PC-9 (cell line): Measurements from ENCODE around the gene CRYL1. TPM values are rescaled to one million over a fixed set of nuclear protein-coding genes. Genes with fewer than 3 reads are reported as not detected.

ENCODE experiments used
- BruUV-seq: library from RNA; stranded (reverse); fragments of 400-500 nt; replicated peaks from 2 replicates; lab custom pipeline; 2021; lab: Mats Ljungman, UMichigan
- CTCF ChIA-PET: fragments of 300-600 bp; sonication (Branson Sonifier 250); formaldehyde crosslinking; loops from one replicate; lab custom pipeline; 2022; ENCODE audit warnings: antibody characterized with exemption; lab: Charles Lee
- POLR2A ChIA-PET: fragments of 300-600 bp; sonication (Branson Sonifier 250); formaldehyde crosslinking; loops from one replicate; lab custom pipeline; 2022; ENCODE audit warnings: antibody characterized with exemption; ENCODE audit not compliant: unreplicated experiment; lab: Charles Lee
- DNase-seq, 2 experiments: peaks; one replicate each; pipeline versions ENCODE4 v3.0.0 to v3.0.0-alpha.2; 2015 to 2022; ENCODE audit warnings: mixed read lengths in 1 of 2
- H2AFZ ChIP-seq: fragments of 200-600 bp; sonication (generic); 2 replicates; pipeline ENCODE4 v1.8.1; 2017; ENCODE audit warnings: antibody characterized with exemption
- H3F3A ChIP-seq: fragments of 200-600 bp; sonication (generic); 2 replicates; pipeline ENCODE4 v1.8.1; 2017; ENCODE audit warnings: antibody characterized with exemption, mild to moderate bottlenecking, low read depth; ENCODE audit not compliant: insufficient read depth
- H3K27ac ChIP-seq: fragments of 200-600 bp; sonication (generic); 2 replicates; pipeline ENCODE4 v1.6.1; 2016; ENCODE audit warnings: mixed run types
- H3K27me3 ChIP-seq: fragments of 200-600 bp; sonication (generic); 2 replicates; pipeline ENCODE4 v1.6.1; 2016; ENCODE audit warnings: low read depth, mixed run types; ENCODE audit not compliant: insufficient read depth
- H3K36me3 ChIP-seq: fragments of 200-600 bp; sonication (generic); 2 replicates; pipeline ENCODE4 v1.6.1; 2016; ENCODE audit warnings: low read depth, mixed run types
- H3K4me1 ChIP-seq: fragments of 200-600 bp; sonication (generic); replicated peaks from 2 replicates; pipeline ENCODE4 v1.6.1; 2016; ENCODE audit warnings: mixed run types; ENCODE audit not compliant: insufficient read depth
- H3K4me2 ChIP-seq: fragments of 200-600 bp; sonication (generic); 2 replicates; pipeline ENCODE4 v1.6.1; 2017; ENCODE audit warnings: mixed run types
- H3K4me3 ChIP-seq: fragments of 200-600 bp; sonication (generic); 2 replicates; pipeline ENCODE4 v1.6.1; 2016; ENCODE audit warnings: mixed run types
- H3K79me2 ChIP-seq: fragments of 200-600 bp; sonication (generic); 2 replicates; pipeline ENCODE4 v1.6.1; 2017; ENCODE audit warnings: low read depth, mixed run types
- H3K9me2 ChIP-seq: fragments of 200-600 bp; sonication (generic); 2 replicates; pipeline ENCODE4 v1.8.1; 2017; ENCODE audit warnings: mild to moderate bottlenecking; ENCODE audit not compliant: insufficient read depth
- H3K9me3 ChIP-seq: fragments of 200-600 bp; sonication (generic); 2 replicates; pipeline ENCODE4 v1.8.1; 2016; ENCODE audit warnings: low read depth; ENCODE audit not compliant: insufficient read depth
- H4K20me1 ChIP-seq: fragments of 200-600 bp; sonication (generic); 2 replicates; pipeline ENCODE4 v1.8.1; 2017; ENCODE audit not compliant: insufficient read depth
- EZH2 ChIP-seq: fragments of 200-600 bp; sonication (generic); IDR thresholded peaks from 2 replicates; pipeline ENCODE4 v1.8.0; 2017; ENCODE audit warnings: antibody characterized with exemption, low read depth
- intact Hi-C: fragments of 100-400 bp; cut with micrococcal nuclease; formaldehyde crosslinking; loops from one replicate; pipeline ENCODE4 v1.10.0; 2022; ENCODE audit not compliant: unreplicated experiment
- total RNA-seq: library from RNA; stranded (reverse); gene quantifications from 2 replicates; pipeline ENCODE4 v1.2.3, GENCODE V29; 2021
- TF ChIP-seq, protein P1 (sequence below): fragments of 200-600 bp; sonication (generic); conservative IDR thresholded peaks from 2 replicates; pipeline ENCODE4 v1.6.1; 2017; ENCODE audit warnings: mixed run types, antibody characterized with exemption, mild to moderate bottlenecking, moderate library complexity

The CRYL1 gene
- total RNA-seq, 1 experiment from 2014 or later = 8.7 TPM

DNA sequence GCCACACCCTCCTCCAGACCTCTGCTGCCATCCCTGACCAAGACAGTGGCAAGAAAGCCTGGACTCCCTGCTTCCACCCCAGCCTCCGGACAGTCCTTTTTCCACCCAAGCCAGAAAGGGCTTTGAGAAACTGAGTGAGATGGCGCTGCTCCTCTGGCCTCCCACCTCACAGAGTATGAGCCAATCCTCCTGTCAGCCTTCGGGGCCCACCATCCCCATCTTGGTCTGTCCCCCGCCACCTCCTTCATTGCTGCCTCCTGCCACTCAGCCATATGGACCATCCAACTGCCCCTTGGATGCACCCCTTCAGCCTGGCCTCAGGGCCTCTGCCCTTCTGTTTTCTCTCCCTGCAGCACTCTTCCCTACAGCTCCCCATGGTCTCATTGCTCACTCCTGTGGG, 125.7 kb downstream of the CRYL1 start:
- H3K27me3 ChIP-seq = no peaks in the 10 kb centered on the region
- CTCF ChIA-PET = no interaction called here
- intact Hi-C loops = no loop called here
- BruUV-seq = no TSS peak
- H3K79me2 ChIP-seq = no peaks in the 10 kb centered on the region
- no peak overlapping the region for H3K27ac ChIP-seq
- H3K4me2 ChIP-seq = no peak overlapping the region
- H3K4me1 ChIP-seq = peaks cover 42% of the 10 kb centered on the region
- TF ChIP-seq EZH2 = no peak
- H2AFZ ChIP-seq = no peak overlapping the region
- DNase-seq = no peak
- H3K36me3 ChIP-seq = no peaks in the 10 kb centered on the region
- H3F3A ChIP-seq = peaks cover 20% of the 10 kb centered on the region
- no peak overlapping the region for H3K4me3 ChIP-seq
- POLR2A ChIA-PET = no interaction called here
- H3K9me2 ChIP-seq = no peaks in the 10 kb centered on the region
- no peaks in the 10 kb centered on the region; the same call in 1 of the 2 replicates for H3K9me3 ChIP-seq
- no peaks in the 10 kb centered on the region for H4K20me1 ChIP-seq

DNA sequence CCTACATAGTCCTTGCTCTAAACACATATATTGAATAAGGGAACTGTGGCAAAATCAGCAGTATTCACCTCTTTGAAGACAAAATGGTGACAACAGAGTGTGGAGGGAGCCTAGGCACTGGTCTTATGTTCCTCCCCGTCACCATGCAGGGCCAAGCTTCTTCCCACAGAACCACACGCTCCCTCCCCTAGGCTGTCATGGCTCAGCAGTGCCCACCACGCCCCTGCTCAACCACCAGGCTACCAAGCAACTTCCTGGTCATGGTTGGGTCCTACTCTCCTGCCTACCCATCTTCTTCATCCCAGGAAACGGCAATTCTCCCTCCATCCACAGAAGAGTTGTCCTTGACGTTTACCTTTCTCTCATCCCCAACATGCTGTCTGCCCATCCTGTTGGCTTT, 126.1 kb downstream of the CRYL1 start:
- Histone ChIP-seq H3K4me2 (no peak overlapping the region), H3K9me3 (no peaks in the 10 kb centered on the region; the same call in 1 of the 2 replicates), H3K27me3 (no peaks in the 10 kb centered on the region), H4K20me1 (no peaks in the 10 kb centered on the region), H3K36me3 (no peaks in the 10 kb centered on the region), H3K79me2 (no peaks in the 10 kb centered on the region), H3K27ac (no peak overlapping the region), H3K9me2 (no peaks in the 10 kb centered on the region), H3K4me3 (no peak overlapping the region), H3F3A (peaks cover 20% of the 10 kb centered on the region), H2AFZ (no peak overlapping the region), H3K4me1 (peaks cover 42% of the 10 kb centered on the region)
- BruUV-seq = no TSS peak
- TF ChIP-seq EZH2 = no peak
- TF ChIP-seq, protein P1, sequence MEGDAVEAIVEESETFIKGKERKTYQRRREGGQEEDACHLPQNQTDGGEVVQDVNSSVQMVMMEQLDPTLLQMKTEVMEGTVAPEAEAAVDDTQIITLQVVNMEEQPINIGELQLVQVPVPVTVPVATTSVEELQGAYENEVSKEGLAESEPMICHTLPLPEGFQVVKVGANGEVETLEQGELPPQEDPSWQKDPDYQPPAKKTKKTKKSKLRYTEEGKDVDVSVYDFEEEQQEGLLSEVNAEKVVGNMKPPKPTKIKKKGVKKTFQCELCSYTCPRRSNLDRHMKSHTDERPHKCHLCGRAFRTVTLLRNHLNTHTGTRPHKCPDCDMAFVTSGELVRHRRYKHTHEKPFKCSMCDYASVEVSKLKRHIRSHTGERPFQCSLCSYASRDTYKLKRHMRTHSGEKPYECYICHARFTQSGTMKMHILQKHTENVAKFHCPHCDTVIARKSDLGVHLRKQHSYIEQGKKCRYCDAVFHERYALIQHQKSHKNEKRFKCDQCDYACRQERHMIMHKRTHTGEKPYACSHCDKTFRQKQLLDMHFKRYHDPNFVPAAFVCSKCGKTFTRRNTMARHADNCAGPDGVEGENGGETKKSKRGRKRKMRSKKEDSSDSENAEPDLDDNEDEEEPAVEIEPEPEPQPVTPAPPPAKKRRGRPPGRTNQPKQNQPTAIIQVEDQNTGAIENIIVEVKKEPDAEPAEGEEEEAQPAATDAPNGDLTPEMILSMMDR = no peak
- intact Hi-C loops = no loop called here
- ChIA-PET POLR2A (no interaction called here), CTCF (no interaction called here)
- no peak for DNase-seq

DNA sequence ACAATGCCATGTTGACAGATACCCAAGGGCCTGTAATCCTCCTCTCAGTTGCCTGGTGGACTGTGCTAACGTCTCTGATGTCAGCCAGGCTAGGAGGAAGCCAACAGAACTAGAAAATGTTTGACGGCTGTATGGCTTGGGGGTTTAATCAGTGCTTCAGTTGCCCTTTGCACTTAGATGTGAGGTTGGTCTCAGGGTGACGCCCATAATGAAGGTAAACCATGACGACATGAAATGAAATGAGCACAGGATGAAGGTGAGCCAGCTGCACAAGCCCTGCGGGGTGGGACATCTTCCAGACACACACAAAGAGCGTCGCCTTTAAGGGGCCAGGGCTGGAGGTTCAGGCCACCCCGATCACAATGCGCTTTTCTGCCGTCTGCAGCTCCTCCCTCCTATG, 127.2 kb downstream of the CRYL1 start:
- Histone ChIP-seq H3K4me3 (no peak overlapping the region), H2AFZ (no peak overlapping the region), H3K4me2 (no peak overlapping the region), H3K9me3 (no peaks in the 10 kb centered on the region; the same call in 1 of the 2 replicates), H3K4me1 (peaks cover 42% of the 10 kb centered on the region), H3K9me2 (no peaks in the 10 kb centered on the region), H3K36me3 (no peaks in the 10 kb centered on the region), H4K20me1 (no peaks in the 10 kb centered on the region), H3K27me3 (no peaks in the 10 kb centered on the region), H3K27ac (no peak overlapping the region), H3K79me2 (no peaks in the 10 kb centered on the region), H3F3A (peaks cover 27% of the 10 kb centered on the region)
- ChIA-PET CTCF (interaction anchor here (0.6 kb wide), 1 partner anchor 661 kb away, joined by 3 read pairs; no protein-coding TSS in a partner anchor), POLR2A (no interaction called here)
- intact Hi-C loops = no loop called here
- no TSS peak for BruUV-seq
- TF ChIP-seq, protein P1 = no peak
- TF ChIP-seq EZH2 = no peak
- DNase-seq = no peak

DNA sequence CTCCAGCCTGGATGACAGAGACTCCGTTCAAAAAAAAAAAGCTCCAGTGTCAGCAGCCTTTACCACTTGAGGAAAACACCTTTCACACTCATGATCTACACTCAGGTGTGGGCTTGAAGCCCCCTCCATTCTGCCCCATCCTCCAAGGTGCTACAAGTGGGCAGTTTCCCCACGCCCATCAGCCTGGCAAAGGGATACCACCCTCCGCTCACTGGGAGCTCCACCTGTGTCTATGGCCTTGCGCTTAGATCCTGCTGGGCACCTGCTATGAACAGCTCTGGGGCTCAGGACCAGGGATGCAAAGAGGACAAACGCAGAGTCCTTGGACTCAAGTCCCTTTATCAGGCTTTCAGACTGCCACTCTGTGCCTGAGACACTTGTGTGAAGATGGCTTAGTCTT, 127.8 kb downstream of the CRYL1 start:
- BruUV-seq = no TSS peak
- Histone ChIP-seq H4K20me1 (no peaks in the 10 kb centered on the region), H3K9me3 (no peaks in the 10 kb centered on the region; the same call in 1 of the 2 replicates), H3K4me2 (no peak overlapping the region), H3K36me3 (no peaks in the 10 kb centered on the region), H3K79me2 (no peaks in the 10 kb centered on the region), H3K4me3 (no peak overlapping the region), H3K9me2 (no peaks in the 10 kb centered on the region), H3K27ac (no peak overlapping the region), H2AFZ (no peak overlapping the region), H3K27me3 (no peaks in the 10 kb centered on the region), H3F3A (peaks cover 30% of the 10 kb centered on the region), H3K4me1 (peaks cover 37% of the 10 kb centered on the region)
- CTCF ChIA-PET = interaction anchor here (0.6 kb wide), 1 partner anchor 662 kb away, joined by 3 read pairs; no protein-coding TSS in a partner anchor
- POLR2A ChIA-PET = no interaction called here
- no peak for DNase-seq
- no peak for TF ChIP-seq EZH2
- TF ChIP-seq, protein P1 = no peak
- intact Hi-C loops = no loop called here
